SKM-1 treated with dmso at 0.1 percent for 144 hours (cell line): Measurements from ENCODE around the gene DOCK8.
"Not testable (repeated sequence)": the region's sequence is repeated elsewhere in the genome, so short reads cannot be mapped to it uniquely, and the experiment has no call there.

Experiments
- DNase-seq: peaks from one replicate; lab custom pipeline; 2025; ENCODE audit not compliant: unreplicated experiment; lab: John Stamatoyannopoulos, UW

The DOCK8 gene

DNA sequence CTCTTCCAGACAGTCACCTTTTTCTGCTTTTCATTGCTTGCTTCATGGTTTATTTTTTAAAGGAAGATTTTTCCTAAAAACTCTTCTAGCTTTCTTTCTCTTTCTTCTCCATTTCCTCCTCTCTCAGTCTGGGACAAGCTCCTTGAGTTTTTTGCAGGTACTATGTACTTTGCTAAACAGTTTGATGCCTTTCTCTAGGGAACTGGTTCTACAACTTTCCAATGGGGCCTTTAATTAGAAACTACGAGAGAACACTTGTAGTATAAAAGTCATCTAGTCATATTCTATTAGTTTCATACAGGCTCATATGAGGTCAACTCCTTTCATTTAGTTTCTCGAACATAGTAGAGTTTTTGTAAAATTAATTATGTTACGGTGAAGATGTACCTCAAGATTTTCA is 189.6 kb downstream of the DOCK8 start:
- DNase-seq = no peak

DNA sequence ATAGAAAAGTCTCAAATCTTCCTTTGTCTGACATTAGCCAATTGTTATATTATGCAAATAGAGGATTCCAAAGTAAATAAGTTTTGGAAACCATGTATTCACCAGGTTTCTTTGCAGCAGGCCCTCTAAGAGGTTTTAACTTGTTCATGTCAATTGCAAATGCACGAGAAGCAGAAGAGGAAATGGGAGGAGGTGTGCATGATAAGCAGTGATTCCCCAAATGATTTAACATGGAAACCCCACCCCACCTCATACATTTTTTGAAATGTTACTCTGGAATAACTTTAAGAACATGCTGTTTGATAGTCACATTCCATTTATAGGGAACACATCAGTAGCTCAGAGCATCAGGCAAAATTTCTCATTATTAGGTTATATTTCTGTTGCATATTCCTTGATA is 190.7 kb downstream of the DOCK8 start:
- no peak for DNase-seq

DNA sequence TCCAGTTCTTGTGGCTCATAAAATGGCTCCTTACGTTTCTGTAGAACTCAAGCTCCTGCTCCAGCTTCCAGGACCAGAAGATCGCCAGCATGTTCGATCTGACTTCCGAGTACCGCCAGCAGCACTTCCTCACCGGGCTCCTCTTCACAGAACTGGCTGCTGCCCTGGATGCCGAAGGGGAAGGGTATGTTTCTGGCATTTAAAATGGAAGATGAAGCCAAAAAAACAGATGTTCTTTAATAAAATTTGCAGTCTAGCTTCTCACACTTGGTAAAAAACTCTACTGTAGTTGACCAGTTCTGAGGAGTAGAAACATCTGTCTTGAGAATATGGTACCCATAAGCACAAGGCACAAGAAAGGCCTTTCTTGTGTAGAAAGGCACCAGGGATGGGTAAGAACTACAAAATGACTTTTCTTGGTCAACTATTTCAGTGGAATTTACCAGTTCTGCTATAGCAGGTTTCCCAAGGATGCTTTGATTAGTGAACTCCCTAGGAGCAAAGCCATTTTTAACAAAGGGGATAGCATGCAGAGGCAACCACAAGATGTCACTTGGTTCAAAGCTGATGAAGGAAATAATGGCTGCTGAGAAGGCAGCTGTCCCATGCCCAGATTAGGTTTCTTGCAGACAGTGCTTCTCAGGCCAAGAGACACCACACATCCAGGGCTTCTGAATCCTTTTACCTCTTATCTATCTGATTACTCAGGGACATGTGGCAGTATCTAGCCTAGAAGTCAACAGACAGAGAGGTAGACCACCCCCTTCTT is 192.4 kb downstream of the DOCK8 start:
- DNase-seq = no peak

DNA sequence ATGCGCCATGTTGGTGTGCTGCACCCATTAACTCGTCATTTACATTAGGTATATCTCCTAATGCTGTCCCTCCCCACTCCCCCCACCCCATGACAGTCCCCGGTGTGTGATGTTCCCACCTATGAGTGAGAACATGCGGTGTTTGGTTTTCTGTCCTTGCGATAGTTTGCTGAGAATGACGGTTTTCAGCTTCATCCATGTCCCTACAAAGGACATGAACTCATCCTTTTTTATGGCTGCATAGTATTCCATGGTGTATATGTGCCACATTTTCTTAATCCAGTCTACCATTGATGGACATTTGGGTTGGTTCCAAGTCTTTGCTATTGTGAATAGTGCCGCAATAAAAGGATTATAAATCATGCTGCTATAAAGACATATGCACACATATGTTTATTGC is 195.0 kb downstream of the DOCK8 start:
- not testable (repeated sequence) for DNase-seq

DNA sequence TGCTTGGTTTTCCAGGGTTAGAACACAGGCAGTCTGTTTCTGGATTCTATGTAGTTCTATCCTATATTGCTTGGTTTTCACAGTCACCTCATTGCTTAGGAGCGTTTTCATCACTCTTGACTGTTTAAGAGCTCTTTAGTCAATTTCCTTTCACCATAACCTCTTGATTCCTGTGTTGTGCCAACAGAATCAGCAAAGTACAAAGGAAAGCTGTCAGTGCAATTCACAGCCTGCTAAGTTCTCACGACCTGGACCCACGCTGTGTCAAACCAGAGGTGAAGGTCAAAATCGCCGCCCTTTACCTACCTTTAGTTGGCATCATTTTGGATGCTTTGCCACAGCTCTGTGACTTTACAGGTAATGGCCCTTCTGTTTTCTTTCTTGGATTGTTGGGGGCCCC is 199.9 kb downstream of the DOCK8 start:
- DNase-seq = no peak

DNA sequence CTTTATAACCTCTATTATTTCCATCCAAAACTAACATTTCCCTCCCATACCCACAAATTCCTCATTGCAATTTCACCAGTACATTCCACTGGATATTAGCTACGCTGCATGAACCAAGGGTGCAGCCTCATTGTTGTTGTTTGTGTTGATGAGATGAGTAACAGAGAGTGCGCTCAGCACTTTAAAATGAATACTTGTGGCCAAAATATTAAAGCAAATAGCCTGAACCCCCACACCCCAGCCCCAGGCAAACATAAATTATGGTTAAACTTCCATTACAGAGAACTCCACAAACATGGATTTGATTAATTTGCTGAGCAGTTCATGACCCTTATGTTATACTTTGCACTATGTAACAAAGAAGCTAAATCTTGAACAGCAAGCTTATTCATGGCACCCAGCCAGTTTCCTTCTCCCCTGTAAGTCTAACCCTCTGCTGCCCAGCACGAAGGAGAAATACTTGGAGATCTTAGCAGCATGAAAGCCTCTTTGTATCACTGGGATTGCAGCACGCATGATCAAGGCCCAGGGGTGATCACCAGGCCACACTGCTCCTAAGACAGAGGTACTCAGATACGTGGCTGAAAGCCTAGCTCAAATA is 205.0 kb downstream of the DOCK8 start:
- DNase-seq = no peak

DNA sequence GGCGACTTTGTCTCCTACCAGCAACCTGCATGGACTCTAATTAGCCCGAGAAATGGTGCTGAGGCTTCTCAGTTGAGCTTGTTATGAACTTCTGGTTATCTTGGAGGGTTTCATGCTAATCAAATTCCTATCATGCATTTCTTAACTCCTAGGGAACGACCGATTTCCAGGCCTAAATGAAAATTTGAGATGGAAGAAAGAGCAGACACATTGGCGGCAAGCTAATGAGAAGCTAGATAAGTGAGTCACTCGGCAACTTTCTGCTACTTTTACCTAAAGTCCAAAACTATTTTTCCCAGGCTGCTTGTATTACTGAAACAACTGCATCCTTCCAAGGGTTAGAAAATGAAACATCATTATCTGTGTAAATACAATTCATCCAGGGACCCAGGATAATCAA is 207.2 kb downstream of the DOCK8 start:
- no peak for DNase-seq

DNA sequence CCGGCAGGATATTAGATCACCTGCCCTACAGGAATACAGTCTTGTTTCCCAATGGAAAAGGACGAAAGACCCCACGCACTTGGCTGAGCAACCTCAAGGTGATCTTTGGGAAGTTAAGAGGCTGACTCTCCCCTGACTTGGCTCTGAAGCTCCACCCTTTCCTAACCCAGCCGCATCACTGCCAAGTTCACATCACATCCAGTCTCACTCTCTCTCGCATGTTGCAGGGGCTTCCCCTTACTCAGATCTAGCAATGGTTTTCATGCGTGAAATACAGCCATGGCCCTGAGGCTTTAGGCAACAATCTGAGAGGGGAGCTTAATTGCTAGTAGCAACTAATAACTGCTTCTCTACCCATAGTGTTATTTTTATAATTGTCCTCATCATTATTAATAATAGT is 211.6 kb downstream of the DOCK8 start:
- DNase-seq = no peak

DNA sequence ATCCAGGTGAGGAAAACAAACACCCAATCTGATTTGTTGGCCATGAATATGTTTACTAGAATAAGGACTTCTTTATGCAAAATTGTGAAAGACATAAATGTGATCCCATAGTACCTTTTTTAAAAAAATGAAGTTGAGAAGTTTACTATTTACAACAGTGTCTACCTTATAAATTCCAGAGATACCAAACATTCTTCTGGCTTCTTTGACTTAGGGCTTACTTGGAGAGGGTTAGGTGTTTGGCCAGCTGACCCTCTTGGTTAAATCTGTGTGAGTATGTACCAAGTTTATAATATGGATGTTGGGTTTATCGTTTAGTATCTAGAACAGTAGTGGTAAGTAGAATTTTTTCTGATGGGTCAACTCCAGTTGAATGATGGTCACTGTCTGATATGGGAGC is 212.3 kb downstream of the DOCK8 start:
- DNase-seq = no peak

DNA sequence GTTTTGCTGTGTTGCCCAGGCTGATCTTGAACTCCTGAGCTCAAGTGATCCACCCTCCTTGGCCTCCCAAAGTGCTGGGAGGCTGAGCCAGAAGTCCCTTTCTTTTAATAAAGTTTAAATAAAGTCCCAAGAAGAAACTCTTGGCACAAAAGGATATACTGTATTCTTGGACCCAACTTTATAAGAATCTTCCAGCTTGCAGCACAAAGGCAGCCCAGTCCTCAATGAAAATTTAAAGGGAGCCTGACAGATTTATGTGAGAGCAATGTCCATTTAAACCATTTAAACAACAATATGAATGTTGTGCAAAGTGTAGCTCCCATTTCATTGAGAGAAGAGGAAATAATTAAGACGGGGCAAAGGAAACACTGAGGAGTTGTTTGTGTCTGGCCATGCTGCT is 217.0 kb downstream of the DOCK8 start:
- no peak for DNase-seq

DNA sequence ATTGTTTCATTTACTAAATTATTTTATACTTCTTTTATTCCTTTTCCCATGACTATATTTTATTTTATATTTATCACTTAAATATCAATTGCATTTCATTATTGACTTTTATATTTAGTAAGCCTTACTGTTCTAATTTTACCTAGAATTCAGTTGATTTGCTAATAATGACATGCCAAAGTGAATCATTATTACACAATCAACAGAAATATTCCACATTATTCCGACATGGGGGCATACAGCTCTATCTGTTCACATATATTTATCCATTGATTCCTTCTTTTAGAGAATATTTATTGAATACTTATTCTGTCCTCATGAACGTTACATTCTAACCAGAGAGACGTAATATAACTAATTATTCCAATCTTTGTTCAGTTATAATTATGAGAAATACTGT is 221.8 kb downstream of the DOCK8 start:
- no peak for DNase-seq

DNA sequence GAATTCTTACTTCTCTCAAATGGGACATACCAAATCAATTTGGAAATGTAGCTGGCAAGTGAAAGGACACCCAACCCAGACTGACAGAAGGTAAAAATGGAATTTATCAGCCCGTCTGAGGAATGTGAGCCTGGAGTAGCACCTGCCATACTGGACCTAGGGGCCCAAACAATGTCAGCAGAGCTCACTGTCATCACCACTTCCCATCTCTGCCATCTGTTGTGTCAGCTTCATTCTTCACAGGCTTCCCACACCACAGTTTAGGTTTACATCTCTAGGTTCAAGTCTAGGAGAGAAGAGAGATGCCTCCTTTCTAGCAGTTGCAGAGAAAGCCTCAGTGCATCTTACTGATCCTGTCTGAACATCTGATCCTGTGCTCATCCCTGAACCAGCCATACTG is 222.4 kb downstream of the DOCK8 start:
- no peak for DNase-seq

DNA sequence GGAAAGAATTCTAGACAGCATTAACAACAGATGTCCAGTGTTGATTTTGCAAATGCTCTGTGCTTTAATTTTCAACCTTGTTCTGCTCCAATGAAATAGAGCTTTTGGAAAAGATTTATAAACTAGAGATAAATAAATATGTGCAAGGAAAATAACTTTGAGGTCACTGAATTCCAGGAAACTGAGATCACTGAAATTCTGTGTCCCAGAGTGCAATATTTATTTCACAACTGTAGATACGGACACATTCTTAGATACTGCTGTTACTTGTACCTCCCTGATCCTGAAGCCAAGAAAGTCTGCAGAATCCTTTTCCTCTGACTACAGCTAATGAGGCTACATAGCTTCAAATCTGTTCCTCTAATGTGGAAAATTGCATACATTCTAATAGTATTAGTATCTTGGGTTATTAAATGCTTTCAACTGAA is 222.9 kb downstream of the DOCK8 start:
- no peak for DNase-seq

DNA sequence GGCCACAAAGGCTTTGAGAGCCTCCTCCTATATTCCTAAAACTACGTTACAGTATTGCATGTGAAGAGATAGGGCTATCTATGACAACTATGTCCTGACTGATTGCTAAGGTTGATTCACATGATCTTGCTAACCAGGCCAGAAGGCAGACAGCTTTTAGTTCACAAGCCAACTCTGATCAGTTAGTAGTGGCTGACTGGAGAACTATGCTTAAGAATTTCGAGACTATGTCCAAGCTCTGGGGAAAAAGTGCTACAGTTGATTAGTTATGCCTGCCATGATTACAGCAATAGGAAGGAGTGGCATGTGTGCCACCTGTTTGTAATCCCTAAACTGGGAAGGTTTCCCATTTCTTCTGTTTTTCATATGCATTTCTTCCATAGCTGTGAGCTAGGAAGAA is 223.4 kb downstream of the DOCK8 start:
- DNase-seq = no peak

DNA sequence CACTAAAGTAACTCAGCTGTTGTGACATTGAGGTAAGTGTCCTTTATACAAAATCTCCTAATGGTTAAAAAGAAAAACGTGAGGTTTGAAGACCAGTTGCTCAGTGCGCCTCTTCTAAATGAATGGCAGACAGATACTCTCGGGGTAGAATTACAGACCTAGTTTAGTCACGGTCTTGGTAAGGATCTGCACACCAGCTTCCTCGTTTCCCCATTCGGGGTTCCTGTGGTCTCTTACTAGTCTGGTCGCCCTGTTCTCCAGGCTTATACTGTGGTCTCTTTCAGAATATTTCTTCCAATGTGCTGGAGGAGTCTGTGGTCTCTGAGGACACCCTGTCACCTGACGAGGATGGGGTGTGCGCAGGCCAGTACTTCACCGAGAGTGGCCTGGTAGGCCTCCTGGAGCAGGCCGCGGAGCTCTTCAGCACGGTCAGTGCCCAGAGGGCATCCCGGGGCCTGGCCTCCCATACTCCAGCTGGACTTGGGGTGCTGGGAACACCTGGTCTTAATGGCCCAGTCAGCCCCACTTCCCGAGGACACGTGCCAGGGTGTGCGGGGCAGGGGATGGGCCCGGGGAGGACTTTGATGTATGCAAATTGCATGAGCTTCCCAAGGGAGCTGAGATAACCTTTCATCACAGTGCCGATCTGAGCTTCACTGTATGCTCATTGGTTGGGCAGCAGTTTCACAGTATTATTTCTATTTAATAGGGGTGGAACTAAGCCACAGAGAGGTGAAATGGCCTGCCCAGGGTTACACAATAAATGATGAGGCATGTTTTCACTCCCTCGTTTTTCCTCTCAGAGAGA is 224.5 kb downstream of the DOCK8 start:
- DNase-seq = no peak

DNA sequence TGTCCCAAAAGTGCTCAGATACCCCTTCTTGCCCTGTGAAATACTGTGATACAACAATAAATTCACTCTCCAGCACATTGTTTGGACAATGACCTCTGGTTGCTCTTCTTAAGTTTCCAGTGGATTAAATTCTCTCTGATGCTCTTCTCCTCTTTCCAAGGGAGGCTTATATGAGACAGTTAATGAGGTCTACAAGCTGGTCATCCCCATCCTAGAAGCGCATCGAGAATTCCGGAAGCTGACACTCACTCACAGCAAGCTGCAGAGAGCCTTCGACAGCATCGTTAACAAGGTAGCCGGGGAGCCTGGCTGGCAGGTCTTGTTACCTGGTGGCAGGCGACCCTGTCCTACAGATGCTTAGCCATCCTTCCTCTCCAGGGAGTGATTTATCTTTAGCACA is 226.5 kb downstream of the DOCK8 start:
- DNase-seq = no peak

DNA sequence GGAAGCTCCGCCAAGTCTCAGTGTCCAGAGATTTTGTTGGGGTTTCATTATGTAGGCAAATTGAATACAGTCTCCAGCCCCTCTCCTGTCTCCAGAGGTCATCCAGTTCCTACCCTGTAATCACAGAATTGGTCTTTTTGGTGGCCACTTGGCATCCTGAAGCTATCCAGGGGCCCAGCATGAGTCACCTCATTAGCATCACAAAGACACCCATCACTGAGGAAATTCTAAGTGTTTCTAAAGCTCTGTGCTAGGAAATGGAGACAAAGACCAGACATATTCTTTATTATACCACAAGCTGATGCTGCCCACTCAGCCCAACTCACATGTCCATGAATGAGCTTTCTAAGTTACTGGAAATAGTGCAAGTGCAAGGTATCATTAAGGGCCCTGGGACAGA is 229.9 kb downstream of the DOCK8 start:
- DNase-seq = no peak

DNA sequence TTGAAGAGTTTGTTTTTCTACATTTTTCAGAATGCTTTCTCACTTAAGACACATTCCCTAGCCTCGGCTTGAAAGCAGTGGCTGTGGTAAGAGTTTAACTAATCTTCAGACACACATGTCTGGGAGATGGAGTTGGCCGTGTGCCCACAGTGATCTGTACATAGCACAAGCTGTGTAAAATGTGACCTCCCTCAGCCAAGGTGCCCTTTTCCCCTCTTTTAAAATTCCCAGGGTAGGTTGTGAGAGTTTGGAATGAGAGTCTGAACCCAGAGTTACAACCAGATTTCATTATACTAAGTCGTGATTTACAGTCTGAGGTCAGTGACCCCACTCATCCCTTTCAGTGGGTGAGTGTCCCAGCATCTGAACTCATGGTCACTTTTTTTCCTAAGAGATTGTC is 230.4 kb downstream of the DOCK8 start:
- no peak for DNase-seq

DNA sequence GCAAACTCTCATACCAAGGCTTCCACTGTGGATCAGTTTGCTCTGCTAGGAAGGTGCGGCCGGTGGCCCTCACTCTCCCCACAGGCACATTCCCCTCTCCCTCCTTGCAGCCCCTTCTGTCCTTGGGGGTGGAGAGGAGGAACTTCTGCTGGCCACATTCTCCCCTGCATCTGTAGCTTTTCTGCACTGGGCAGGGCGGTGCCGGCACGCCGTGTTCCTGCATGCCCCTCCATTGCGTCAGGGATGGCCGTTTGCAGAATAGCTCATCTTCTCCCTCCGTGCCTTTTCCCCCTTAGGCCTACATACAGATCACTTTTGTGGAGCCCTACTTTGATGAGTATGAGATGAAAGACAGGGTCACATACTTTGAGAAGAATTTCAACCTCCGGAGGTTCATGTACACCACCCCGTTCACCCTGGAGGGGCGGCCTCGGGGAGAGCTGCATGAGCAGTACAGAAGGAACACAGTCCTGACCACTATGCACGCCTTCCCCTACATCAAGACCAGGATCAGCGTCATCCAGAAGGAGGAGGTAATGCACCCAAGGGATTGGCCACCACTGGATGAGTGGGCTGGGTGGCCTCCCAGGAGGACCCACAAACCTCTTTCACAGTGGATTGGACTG is 231.5 kb downstream of the DOCK8 start:
- no peak for DNase-seq

DNA sequence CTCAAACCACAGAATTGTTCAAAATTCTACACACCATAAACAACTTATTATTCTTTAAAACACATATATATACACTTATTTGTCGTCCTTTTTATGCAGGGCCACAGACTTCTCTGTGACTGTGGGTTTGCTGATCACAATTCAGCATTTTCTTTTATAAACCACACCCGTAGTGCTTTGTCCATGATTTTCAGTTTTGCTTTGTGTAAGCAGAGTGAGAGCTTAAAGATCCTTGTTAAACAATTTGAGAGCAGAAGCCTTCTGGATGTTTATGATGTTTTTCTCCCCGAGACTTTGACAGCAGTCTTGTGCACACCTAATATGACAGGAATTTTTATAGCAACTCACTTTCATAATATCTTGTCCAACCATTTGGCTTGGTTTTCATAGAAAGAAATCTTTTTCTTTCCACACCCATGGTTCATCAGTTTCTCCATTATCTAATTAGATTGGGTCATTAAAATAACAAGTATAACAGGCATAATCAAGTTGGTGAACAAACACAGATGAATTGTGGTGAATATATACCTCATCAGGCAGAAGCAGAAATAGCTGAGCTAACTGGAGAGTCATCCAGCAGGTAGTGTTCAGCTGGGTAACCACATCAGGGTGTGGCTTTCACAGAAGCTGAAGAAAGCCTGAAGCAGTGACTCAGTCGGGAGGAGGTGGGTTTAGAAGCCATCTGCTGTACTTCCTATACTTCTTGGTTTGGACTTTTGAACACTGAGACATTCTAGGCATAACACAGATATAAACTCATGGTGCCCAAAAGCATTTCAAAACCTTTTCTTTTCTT is 232.8 kb downstream of the DOCK8 start:
- DNase-seq = no peak

DNA sequence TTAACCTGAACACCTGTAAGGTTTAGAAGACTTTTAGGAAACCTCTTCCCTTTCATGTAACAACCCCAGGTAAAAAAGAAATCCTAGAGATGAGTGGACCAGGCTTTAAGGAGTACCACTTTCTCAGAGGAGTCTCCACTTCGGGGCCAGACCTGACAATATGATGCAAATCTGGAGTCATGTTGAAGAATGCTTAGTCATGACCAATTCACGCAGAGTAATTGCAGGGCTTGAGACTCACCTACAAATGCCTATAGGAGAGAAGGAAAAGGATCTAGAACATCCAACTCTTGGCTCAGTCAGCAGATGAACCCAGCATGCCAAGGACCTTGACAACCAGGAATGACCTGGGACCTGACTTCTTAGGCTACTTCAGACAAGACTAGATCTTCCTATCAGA is 235.4 kb downstream of the DOCK8 start:
- DNase-seq = no peak
